Measurements from ENCODE around the gene RIPOR1. TPM values are rescaled to one million over a fixed set of nuclear protein-coding genes. Genes with fewer than 3 reads are reported as not detected.
A peak's percentile ranks its signal among the peaks of the same experiment; 100 is the strongest.
"Not testable (repeated sequence)": the region's sequence is repeated elsewhere in the genome, so short reads cannot be mapped to it uniquely, and the experiment has no call there.

Gene RIPOR1
- total and polyA plus RNA-seq, 2 donors: 5.7 to 25.4 TPM

GRCh38 chr16:67513892-67514291, 14.7 kb upstream of the RIPOR1 start:
- not testable (repeated sequence) for H3K4me3 ChIP-seq (ENCODE audit: low read length in 2 of 2); H3K27me3 ChIP-seq (ENCODE audit: control insufficient read depth in 2 of 2, insufficient read depth in 1 of 2, low read length in 1 of 2); H3K27ac ChIP-seq (ENCODE audit: low read depth in 1 of 2, low read length in 1 of 2); H3K9me3 ChIP-seq (ENCODE audit: control insufficient read depth in 2 of 2, insufficient read depth in 1 of 2, low read length in 1 of 2); H3K36me3 ChIP-seq (ENCODE audit: control insufficient read depth in 2 of 2, insufficient read depth in 2 of 2, low read length in 1 of 2); H3K4me1 ChIP-seq (ENCODE audit: control insufficient read depth in 2 of 2, insufficient read depth in 2 of 2, low read length in 2 of 2); DNase-seq (ENCODE audit: low read depth in 6 of 9, low spot score in 9 of 9)
- WGBS: 95% methylated on average over 1 of the region's 1 CpG

- peak in 8 of 9 donors; percentile 75 to 93 (median 86) for DNase-seq (ENCODE audit: low read depth in 6 of 9, low spot score in 9 of 9)
- H3K4me3 ChIP-seq (ENCODE audit: low read length in 2 of 2): no peak overlapping the region
- no peaks in the 10 kb centered on the region for H3K36me3 ChIP-seq (ENCODE audit: control insufficient read depth in 2 of 2, insufficient read depth in 2 of 2, low read length in 1 of 2)
- 16% methylated on average over 8 of the region's 8 CpGs for WGBS
- no peak overlapping the region for H3K27ac ChIP-seq (ENCODE audit: low read depth in 1 of 2, low read length in 1 of 2)
- peaks cover 0 to 3% of the 10 kb centered on the region in 2 donors for H3K27me3 ChIP-seq (ENCODE audit: control insufficient read depth in 2 of 2, insufficient read depth in 1 of 2, low read length in 1 of 2)
- H3K4me1 ChIP-seq (ENCODE audit: control insufficient read depth in 2 of 2, insufficient read depth in 2 of 2, low read length in 2 of 2): peaks cover 8 to 11% of the 10 kb centered on the region in 2 donors
- H3K9me3 ChIP-seq (ENCODE audit: control insufficient read depth in 2 of 2, insufficient read depth in 1 of 2, low read length in 1 of 2): no peaks in the 10 kb centered on the region
These were observed 14.2 kb upstream of the RIPOR1 start for GRCh38 chr16:67514382-67514828.

GRCh38 chr16:67516296-67517154, 12.1 kb upstream of the RIPOR1 start:
- WGBS: 94% methylated on average over 12 of the region's 12 CpGs
- H3K9me3 ChIP-seq (ENCODE audit: control insufficient read depth in 2 of 2, insufficient read depth in 1 of 2, low read length in 1 of 2): no peaks in the 10 kb centered on the region

GRCh38 chr16:67517155-67517445, 11.5 kb upstream of the RIPOR1 start:
- H3K36me3 ChIP-seq (ENCODE audit: control insufficient read depth in 2 of 2, insufficient read depth in 2 of 2, low read length in 1 of 2): no peaks in the 10 kb centered on the region
- peaks cover 0 to 3% of the 10 kb centered on the region in 2 donors for H3K27me3 ChIP-seq (ENCODE audit: control insufficient read depth in 2 of 2, insufficient read depth in 1 of 2, low read length in 1 of 2)
- H3K4me3 ChIP-seq (ENCODE audit: low read length in 2 of 2): no peak overlapping the region
- peaks cover 8 to 25% of the 10 kb centered on the region in 2 donors for H3K4me1 ChIP-seq (ENCODE audit: control insufficient read depth in 2 of 2, insufficient read depth in 2 of 2, low read length in 2 of 2)
- no peak for DNase-seq (ENCODE audit: low read depth in 6 of 9, low spot score in 9 of 9)
- H3K27ac ChIP-seq (ENCODE audit: low read depth in 1 of 2, low read length in 1 of 2): no peak overlapping the region
- 53% methylated on average over 3 of the region's 3 CpGs for WGBS
- H3K9me3 ChIP-seq (ENCODE audit: control insufficient read depth in 2 of 2, insufficient read depth in 1 of 2, low read length in 1 of 2): no peaks in the 10 kb centered on the region

More at GRCh38 chr16:67516296-67517154, 12.1 kb upstream of the RIPOR1 start:
- no peak overlapping the region for H3K4me3 ChIP-seq (ENCODE audit: low read length in 2 of 2)
- peak overlapping the region in 1 of 2 donors; percentile 13 for H3K27ac ChIP-seq (ENCODE audit: low read depth in 1 of 2, low read length in 1 of 2)
- DNase-seq (ENCODE audit: low read depth in 6 of 9, low spot score in 9 of 9): no peak
- H3K4me1 ChIP-seq (ENCODE audit: control insufficient read depth in 2 of 2, insufficient read depth in 2 of 2, low read length in 2 of 2): peaks cover 8 to 22% of the 10 kb centered on the region in 2 donors
- H3K27me3 ChIP-seq (ENCODE audit: control insufficient read depth in 2 of 2, insufficient read depth in 1 of 2, low read length in 1 of 2): peaks cover 0 to 3% of the 10 kb centered on the region in 2 donors
- H3K36me3 ChIP-seq (ENCODE audit: control insufficient read depth in 2 of 2, insufficient read depth in 2 of 2, low read length in 1 of 2): no peaks in the 10 kb centered on the region

GRCh38 chr16:67517661-67518423, 10.8 kb upstream of the RIPOR1 start:
- peaks cover 8 to 25% of the 10 kb centered on the region in 2 donors for H3K4me1 ChIP-seq (ENCODE audit: control insufficient read depth in 2 of 2, insufficient read depth in 2 of 2, low read length in 2 of 2)
- H3K4me3 ChIP-seq (ENCODE audit: low read length in 2 of 2): no peak overlapping the region
- H3K27me3 ChIP-seq (ENCODE audit: control insufficient read depth in 2 of 2, insufficient read depth in 1 of 2, low read length in 1 of 2): peaks cover 0 to 3% of the 10 kb centered on the region in 2 donors
- H3K27ac ChIP-seq (ENCODE audit: low read depth in 1 of 2, low read length in 1 of 2): no peak overlapping the region
- 95% methylated on average over 11 of the region's 11 CpGs for WGBS
- DNase-seq (ENCODE audit: low read depth in 6 of 9, low spot score in 9 of 9): no peak
- no peaks in the 10 kb centered on the region for H3K9me3 ChIP-seq (ENCODE audit: control insufficient read depth in 2 of 2, insufficient read depth in 1 of 2, low read length in 1 of 2)
- no peaks in the 10 kb centered on the region for H3K36me3 ChIP-seq (ENCODE audit: control insufficient read depth in 2 of 2, insufficient read depth in 2 of 2, low read length in 1 of 2)

- Histone ChIP-seq H3K27ac (ENCODE audit: low read depth in 1 of 2, low read length in 1 of 2) (no peak overlapping the region), H3K27me3 (ENCODE audit: control insufficient read depth in 2 of 2, insufficient read depth in 1 of 2, low read length in 1 of 2) (peaks cover 0 to 3% of the 10 kb centered on the region in 2 donors), H3K9me3 (ENCODE audit: control insufficient read depth in 2 of 2, insufficient read depth in 1 of 2, low read length in 1 of 2) (no peaks in the 10 kb centered on the region), H3K4me1 (ENCODE audit: control insufficient read depth in 2 of 2, insufficient read depth in 2 of 2, low read length in 2 of 2) (peaks cover 8 to 25% of the 10 kb centered on the region in 2 donors), H3K4me3 (ENCODE audit: low read length in 2 of 2) (no peak overlapping the region), H3K36me3 (ENCODE audit: control insufficient read depth in 2 of 2, insufficient read depth in 2 of 2, low read length in 1 of 2) (no peaks in the 10 kb centered on the region)
- peak in 1 of 9 donors; percentile 42 for DNase-seq (ENCODE audit: low read depth in 6 of 9, low spot score in 9 of 9)
- WGBS: 18% methylated on average over 8 of the region's 8 CpGs
These were observed 10.0 kb upstream of the RIPOR1 start for GRCh38 chr16:67518676-67519075.

GRCh38 chr16:67519242-67519641, 9.4 kb upstream of the RIPOR1 start:
- 94% methylated on average over 4 of the region's 4 CpGs for WGBS
- peaks cover 8 to 25% of the 10 kb centered on the region in 2 donors for H3K4me1 ChIP-seq (ENCODE audit: control insufficient read depth in 2 of 2, insufficient read depth in 2 of 2, low read length in 2 of 2)
- peaks cover 0 to 5% of the 10 kb centered on the region in 2 donors for H3K27me3 ChIP-seq (ENCODE audit: control insufficient read depth in 2 of 2, insufficient read depth in 1 of 2, low read length in 1 of 2)
- H3K36me3 ChIP-seq (ENCODE audit: control insufficient read depth in 2 of 2, insufficient read depth in 2 of 2, low read length in 1 of 2): no peaks in the 10 kb centered on the region
- no peak for DNase-seq (ENCODE audit: low read depth in 6 of 9, low spot score in 9 of 9)
- H3K4me3 ChIP-seq (ENCODE audit: low read length in 2 of 2): no peak overlapping the region
- no peaks in the 10 kb centered on the region for H3K9me3 ChIP-seq (ENCODE audit: control insufficient read depth in 2 of 2, insufficient read depth in 1 of 2, low read length in 1 of 2)
- H3K27ac ChIP-seq (ENCODE audit: low read depth in 1 of 2, low read length in 1 of 2): no peak overlapping the region

- DNase-seq (ENCODE audit: low read depth in 6 of 9, low spot score in 9 of 9): peak; percentile 83 to 99 (median 97)
- Histone ChIP-seq H3K9me3 (ENCODE audit: control insufficient read depth in 2 of 2, insufficient read depth in 1 of 2, low read length in 1 of 2) (peaks cover 0 to 3% of the 10 kb centered on the region in 2 donors), H3K4me1 (ENCODE audit: control insufficient read depth in 2 of 2, insufficient read depth in 2 of 2, low read length in 2 of 2) (peaks cover 8 to 32% of the 10 kb centered on the region in 2 donors), H3K36me3 (ENCODE audit: control insufficient read depth in 2 of 2, insufficient read depth in 2 of 2, low read length in 1 of 2) (no peaks in the 10 kb centered on the region), H3K27me3 (ENCODE audit: control insufficient read depth in 2 of 2, insufficient read depth in 1 of 2, low read length in 1 of 2) (peaks cover 0 to 25% of the 10 kb centered on the region in 2 donors), H3K27ac (ENCODE audit: low read depth in 1 of 2, low read length in 1 of 2) (peak overlapping the region; percentile 97 to 98), H3K4me3 (ENCODE audit: low read length in 2 of 2) (peak overlapping the region; percentile 65 to 69)
- WGBS: under 1% methylated on average over 25 of the region's 25 CpGs
These were observed 7.4 kb upstream of the RIPOR1 start for GRCh38 chr16:67521095-67521804.
